GM10266 (cell line): ENCODE measurements around the gene CPNE2.

Source experiments
- DNase-seq: peaks from one replicate; pipeline ENCODE4 v3.0.0; 2012; ENCODE audit errors: extremely low spot score
- CTCF ChIP-seq: IDR thresholded peaks from 2 replicates; pipeline ENCODE4 v1.5.1; 2012; ENCODE audit warnings: mild to moderate bottlenecking, low read depth; ENCODE audit not compliant: control insufficient read depth, insufficient read depth; ENCODE audit errors: missing control alignments

The CPNE2 gene

GRCh38 chr16:57178196-57178595, 85.8 kb downstream of the CPNE2 start:
- TF ChIP-seq CTCF = no peak

GRCh38 chr16:57178793-57179212, 86.4 kb downstream of the CPNE2 start:
- no peak for TF ChIP-seq CTCF
- no peak for DNase-seq

More at GRCh38 chr16:57178196-57178595, 85.8 kb downstream of the CPNE2 start:
- no peak for DNase-seq

- TF ChIP-seq CTCF = no peak
- no peak for DNase-seq
Observed at GRCh38 chr16:57179215-57179828, 86.9 kb downstream of the CPNE2 start.

- TF ChIP-seq CTCF = no peak
- no peak for DNase-seq
Observed at GRCh38 chr16:57184113-57184512, 91.7 kb downstream of the CPNE2 start.

- TF ChIP-seq CTCF = no peak
- no peak for DNase-seq
Observed at GRCh38 chr16:57184887-57185445, 92.6 kb downstream of the CPNE2 start.

- DNase-seq = no peak
- TF ChIP-seq CTCF = no peak
Observed at GRCh38 chr16:57185446-57185944, 93.1 kb downstream of the CPNE2 start.
